K562 (cell line): Measurements from ENCODE around the gene SPRING1.

Experiments used
- BRCA1 ChIP-seq, 2 experiments: fragments of 450-650 bp in 1 of 2; sonication (generic) in 1 of 2; formaldehyde crosslinking in 1 of 2; IDR thresholded peaks; 2 replicates each; pipeline versions ENCODE4 v1.5.0 to v1.6.1; 2017 to 2020; ENCODE audit warnings: mild to moderate bottlenecking in 1 of 2, missing genetic modification reagents in 1 of 2
- CEBPB ChIP-seq: fragments of 450-650 bp; IDR thresholded peaks from 2 replicates; pipeline ENCODE4 v1.6.1; 2016; ENCODE audit warnings: missing genetic modification characterization, missing compliant biosample characterization
- FOSL1 ChIP-seq: fragments of 200-800 bp; sonication (Bioruptor generic); conservative IDR thresholded peaks from 2 replicates; pipeline ENCODE4 v1.6.1; 2016; ENCODE audit warnings: missing genetic modification characterization, missing compliant biosample characterization
- KAT2B ChIP-seq: IDR thresholded peaks from one replicate; pipeline ENCODE4 v1.6.1; 2012; ENCODE audit warnings: low read depth, mild to moderate bottlenecking, control low read depth, inconsistent platforms, low read length, moderate library complexity
- POLR2A ChIP-seq: fragments of 450-650 bp; conservative IDR thresholded peaks from 2 replicates; pipeline ENCODE4 v1.6.1; 2016
- POLR2AphosphoS5 ChIP-seq: IDR thresholded peaks from 2 replicates; pipeline ENCODE4 v1.6.1; 2011; ENCODE audit warnings: mild to moderate bottlenecking, low read depth, low read length, moderate library complexity; ENCODE audit not compliant: control insufficient read depth, insufficient read depth
- PURB ChIP-seq: sonication (generic); formaldehyde crosslinking; IDR thresholded peaks from 2 replicates; pipeline ENCODE4 v1.9.0; 2021; ENCODE audit warnings: low read depth, mild to moderate bottlenecking, missing genetic modification reagents
- ZNF561 ChIP-seq: fragments of 450-650 bp; formaldehyde crosslinking; conservative IDR thresholded peaks from 2 replicates; pipeline ENCODE4 v1.4.0; 2020; ENCODE audit warnings: mild to moderate bottlenecking, moderate library complexity
- TF ChIP-seq, protein P1 (sequence below): fragments of 200-400 bp; formaldehyde crosslinking; IDR thresholded peaks from 2 replicates; pipeline ENCODE4 v1.6.1; 2017; ENCODE audit warnings: mild to moderate bottlenecking, low read depth, low read length, moderate library complexity

DNA sequence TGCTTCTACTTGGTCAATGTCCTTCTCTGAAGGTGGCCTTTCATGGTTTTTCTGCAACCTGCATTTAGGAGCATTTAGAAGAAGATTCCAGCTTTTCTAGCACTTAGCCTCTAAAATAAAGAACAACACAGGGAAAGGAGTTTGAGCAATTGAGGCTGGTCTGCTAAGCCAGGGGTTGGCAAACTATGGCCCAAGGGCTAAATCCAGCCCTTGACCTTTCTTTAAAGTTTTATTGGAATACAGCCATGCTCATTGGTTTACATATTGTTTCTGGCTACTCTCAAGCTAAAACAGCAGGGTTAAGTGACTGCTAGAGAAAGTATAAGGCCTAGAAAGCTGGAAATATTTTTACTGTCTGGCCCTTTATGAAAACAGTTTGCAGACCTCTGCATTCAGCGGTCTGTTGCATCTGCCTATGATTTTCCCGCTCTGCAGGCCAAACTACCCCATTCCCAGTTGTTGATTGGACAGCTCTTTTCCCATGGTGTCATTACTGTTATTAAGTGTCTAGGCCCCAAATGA, 39.3 kb downstream of the SPRING1 start:
- TF ChIP-seq KAT2B (no peak), POLR2AphosphoS5 (no peak), ZNF561 (no peak), FOSL1 (no peak), POLR2A (no peak), PURB (CRISPR knock-in tag) (no peak), CEBPB (tag) (no peak), BRCA1 (IDR thresholded peaks at IDR 0.05) (no peak), BRCA1 (CRISPR knock-in tag; IDR thresholded peaks at IDR 0.05) (no peak)
- TF ChIP-seq, protein P1, sequence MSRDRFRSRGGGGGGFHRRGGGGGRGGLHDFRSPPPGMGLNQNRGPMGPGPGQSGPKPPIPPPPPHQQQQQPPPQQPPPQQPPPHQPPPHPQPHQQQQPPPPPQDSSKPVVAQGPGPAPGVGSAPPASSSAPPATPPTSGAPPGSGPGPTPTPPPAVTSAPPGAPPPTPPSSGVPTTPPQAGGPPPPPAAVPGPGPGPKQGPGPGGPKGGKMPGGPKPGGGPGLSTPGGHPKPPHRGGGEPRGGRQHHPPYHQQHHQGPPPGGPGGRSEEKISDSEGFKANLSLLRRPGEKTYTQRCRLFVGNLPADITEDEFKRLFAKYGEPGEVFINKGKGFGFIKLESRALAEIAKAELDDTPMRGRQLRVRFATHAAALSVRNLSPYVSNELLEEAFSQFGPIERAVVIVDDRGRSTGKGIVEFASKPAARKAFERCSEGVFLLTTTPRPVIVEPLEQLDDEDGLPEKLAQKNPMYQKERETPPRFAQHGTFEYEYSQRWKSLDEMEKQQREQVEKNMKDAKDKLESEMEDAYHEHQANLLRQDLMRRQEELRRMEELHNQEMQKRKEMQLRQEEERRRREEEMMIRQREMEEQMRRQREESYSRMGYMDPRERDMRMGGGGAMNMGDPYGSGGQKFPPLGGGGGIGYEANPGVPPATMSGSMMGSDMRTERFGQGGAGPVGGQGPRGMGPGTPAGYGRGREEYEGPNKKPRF = no peak
